AG09309 (cell line): Measurements from ENCODE around the gene JADE1.

Experiments used
- DNase-seq: peaks from one replicate; pipeline ENCODE4 v3.0.0-alpha.2; 2010; ENCODE audit warnings: low read depth
- H3K4me3 ChIP-seq: 2 replicates; pipeline ENCODE4 v1.5.1; 2011; ENCODE audit warnings: mild to moderate bottlenecking, low read depth, low read length, moderate library complexity; ENCODE audit not compliant: control insufficient read depth
- TF ChIP-seq, protein P1 (sequence below): IDR thresholded peaks from 2 replicates; pipeline ENCODE4 v1.5.1; 2011; ENCODE audit warnings: mild to moderate bottlenecking, low read depth, low read length, inconsistent platforms; ENCODE audit not compliant: insufficient read depth, control insufficient read depth; ENCODE audit errors: missing control alignments

Gene JADE1

DNA sequence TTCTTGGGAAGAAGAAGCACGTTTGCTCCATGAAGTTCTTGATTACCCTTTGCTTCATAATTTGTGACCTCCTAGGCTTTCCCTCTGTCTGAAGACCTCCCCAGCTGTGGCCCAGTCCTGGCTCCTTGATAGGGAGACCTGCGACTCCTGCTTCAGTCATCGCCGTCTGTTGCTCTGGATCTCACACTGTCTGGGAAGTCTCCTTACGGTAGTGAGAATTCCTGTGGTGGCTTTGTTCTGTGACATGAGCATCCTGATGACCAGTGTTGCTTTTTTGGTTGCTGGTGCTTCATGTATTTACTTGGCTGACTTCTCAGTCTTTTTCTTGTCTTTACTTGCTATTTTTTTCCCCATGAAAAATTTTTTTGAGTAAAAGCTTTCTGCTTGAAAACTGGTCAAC lies 44.2 kb downstream of the JADE1 start:
- TF ChIP-seq, protein P1, sequence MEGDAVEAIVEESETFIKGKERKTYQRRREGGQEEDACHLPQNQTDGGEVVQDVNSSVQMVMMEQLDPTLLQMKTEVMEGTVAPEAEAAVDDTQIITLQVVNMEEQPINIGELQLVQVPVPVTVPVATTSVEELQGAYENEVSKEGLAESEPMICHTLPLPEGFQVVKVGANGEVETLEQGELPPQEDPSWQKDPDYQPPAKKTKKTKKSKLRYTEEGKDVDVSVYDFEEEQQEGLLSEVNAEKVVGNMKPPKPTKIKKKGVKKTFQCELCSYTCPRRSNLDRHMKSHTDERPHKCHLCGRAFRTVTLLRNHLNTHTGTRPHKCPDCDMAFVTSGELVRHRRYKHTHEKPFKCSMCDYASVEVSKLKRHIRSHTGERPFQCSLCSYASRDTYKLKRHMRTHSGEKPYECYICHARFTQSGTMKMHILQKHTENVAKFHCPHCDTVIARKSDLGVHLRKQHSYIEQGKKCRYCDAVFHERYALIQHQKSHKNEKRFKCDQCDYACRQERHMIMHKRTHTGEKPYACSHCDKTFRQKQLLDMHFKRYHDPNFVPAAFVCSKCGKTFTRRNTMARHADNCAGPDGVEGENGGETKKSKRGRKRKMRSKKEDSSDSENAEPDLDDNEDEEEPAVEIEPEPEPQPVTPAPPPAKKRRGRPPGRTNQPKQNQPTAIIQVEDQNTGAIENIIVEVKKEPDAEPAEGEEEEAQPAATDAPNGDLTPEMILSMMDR: no peak
- H3K4me3 ChIP-seq: no peak overlapping the region
- no peak for DNase-seq

- no peak overlapping the region for H3K4me3 ChIP-seq
- TF ChIP-seq, protein P1: no peak
- no peak for DNase-seq
Measured at GRCh38 chr4:128854433-128854832, 44.9 kb downstream of the JADE1 start.

DNA sequence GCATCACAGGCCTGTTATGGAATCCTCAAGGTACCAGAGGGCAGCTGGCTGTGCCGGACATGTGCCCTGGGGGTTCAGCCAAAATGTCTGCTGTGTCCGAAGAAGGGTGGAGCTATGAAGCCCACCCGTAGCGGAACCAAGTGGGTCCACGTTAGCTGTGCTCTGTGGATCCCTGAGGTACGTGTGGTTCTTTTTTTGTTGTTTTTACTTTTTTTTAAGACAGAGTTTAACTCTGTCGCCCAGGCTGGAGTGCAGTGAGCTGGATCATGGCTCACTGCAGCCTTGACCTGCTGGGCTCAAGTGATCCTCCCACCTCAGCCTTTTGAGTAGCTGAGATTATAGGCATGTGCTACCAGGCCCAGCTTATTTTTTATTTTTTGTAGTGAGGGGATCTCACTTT lies 46.1 kb downstream of the JADE1 start:
- no peak overlapping the region for H3K4me3 ChIP-seq
- DNase-seq: no peak
- TF ChIP-seq, protein P1: no peak

DNA sequence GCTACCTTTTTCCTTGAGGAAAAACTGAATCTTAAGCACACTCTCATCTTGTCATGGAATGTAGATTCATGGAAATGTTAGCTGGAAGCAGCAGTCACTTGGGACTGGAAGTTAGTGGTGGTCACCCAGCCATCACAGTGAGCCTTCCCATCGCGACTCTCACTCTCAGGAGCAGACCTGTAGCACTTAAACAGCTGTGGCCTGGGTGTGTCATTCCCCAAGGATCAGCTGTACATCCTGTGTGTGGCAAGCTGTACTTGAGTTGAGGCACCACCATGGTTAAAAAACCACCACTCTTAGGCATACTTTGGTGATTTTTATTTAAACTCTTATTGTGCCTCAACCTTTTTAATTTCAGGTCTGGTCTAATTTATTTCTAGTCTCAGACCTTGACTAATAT lies 46.7 kb downstream of the JADE1 start:
- TF ChIP-seq, protein P1: no peak
- no peak for DNase-seq

GRCh38 chr4:128858879-128859671 lies 49.6 kb downstream of the JADE1 start:
- TF ChIP-seq, protein P1: no peak
- no peak overlapping the region for H3K4me3 ChIP-seq
- DNase-seq: peak; percentile 52

More for the DNA sequence above, 46.7 kb downstream of the JADE1 start:
- H3K4me3 ChIP-seq: no peak overlapping the region

DNA sequence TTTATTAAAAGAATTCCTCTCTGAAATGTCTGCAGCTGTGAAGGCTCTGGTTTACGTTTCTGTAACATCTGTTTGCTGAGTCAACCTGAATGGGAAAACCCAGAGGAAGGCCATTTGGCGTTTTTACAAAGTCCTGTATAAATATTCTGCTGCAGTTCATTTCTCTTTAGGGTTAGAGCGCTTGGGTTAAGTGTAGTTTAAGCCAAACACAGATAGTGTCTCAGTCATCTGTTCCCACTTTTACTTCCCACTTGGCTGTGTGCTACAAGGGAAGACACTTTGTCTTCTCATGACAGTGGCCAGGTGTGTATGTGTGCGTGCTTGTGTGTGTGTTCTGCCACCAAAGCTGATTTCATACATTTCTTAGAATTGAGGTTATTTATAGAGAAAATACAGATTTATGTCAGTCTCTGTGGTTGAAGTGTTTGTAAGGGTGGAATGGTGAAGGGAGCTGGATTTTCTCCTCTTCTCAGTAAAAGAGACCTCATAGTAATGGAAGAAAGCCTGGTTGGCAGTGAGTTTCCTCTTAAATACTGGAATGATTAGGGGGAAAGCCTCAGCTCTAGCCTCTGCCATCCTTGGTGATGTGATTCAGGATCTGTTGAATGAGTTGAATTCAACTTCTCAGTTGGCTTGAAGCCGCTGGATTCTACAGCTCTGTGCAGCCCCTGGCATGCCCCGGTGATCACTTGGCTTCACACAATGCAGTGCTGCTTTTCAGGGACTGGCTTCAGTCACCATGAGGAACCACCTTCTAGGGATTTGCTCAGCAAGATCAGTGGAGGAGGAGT lies 50.6 kb downstream of the JADE1 start:
- no peak overlapping the region for H3K4me3 ChIP-seq
- TF ChIP-seq, protein P1: no peak
- peak; percentile 39 for DNase-seq
